ENCODE measurements around the gene DCBLD1.

Gene DCBLD1

DNA sequence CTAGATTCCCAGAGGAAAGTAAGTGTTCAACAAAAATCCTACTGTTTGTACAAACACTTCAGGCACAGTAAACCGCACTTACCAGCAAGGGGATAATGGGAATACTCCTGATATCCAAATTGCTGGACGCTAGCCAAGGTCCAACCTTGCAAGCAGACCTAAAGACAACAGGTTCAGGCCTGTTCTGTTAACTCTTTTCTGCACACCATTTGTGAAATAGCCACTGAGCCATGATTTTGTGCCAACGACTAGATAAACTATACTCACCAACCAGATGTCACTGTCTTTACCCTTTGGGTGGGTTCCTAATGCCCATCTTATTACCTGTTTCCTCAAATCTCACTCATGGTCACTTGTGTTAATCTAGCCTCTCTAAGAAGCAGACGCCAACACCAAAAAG lies 76.3 kb downstream of the DCBLD1 start:
- no peak for DNase-seq (ENCODE audit: low spot score)

GRCh38 chr6:117559299-117559698 lies 76.8 kb downstream of the DCBLD1 start:
- DNase-seq (ENCODE audit: low spot score): no peak

GRCh38 chr6:117561128-117561527 lies 78.7 kb downstream of the DCBLD1 start:
- no peak for DNase-seq (ENCODE audit: low spot score)

- DNase-seq (ENCODE audit: low spot score): no peak
Measured at GRCh38 chr6:117564681-117565080, 82.2 kb downstream of the DCBLD1 start.

DNA sequence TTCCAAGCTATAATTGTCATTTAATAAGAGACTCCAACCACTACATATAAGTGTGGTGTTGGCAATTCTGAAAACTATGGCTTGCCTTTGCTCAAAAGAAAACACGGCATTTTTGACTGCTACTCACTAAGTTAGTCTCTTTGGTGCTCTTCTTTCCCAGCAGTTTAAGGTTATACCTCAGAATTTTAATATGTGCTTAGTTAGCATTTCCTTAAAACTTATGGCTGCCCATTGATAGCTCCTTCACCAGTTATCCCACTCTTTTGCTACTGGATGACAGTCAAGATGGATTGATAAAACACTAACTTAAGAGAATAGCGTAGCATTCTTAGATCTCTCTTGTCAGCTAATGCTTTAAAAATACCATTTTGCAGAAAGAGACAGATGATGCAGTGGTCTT lies 85.8 kb downstream of the DCBLD1 start:
- DNase-seq (ENCODE audit: low spot score): no peak

DNA sequence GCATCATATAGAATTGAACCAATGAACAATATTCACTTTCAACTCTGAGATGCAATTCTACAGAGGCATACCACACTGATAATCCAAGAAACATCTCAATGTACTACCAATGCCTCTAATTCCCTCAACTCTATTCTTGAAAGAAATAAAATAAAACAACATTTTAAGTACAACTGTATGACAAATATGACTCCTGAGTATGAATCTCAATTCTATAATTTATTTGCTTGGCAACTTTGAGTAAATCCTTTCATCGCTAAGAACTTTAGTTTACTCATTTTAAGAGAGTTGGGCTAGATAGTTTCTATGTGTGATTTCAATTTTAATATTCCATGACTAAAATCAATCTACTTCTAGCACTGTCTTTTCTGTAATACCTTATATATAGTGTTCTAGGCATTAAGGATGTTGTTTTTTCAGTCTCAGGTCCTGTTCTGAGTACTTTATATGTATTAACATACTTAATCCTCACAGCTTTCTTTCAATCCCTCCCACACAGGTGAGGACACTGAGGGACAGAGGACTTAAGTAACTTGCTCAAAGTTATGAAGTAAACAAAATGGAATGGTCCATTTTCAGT lies 86.4 kb downstream of the DCBLD1 start:
- no peak for DNase-seq (ENCODE audit: low spot score)

GRCh38 chr6:117573006-117573680 lies 90.7 kb downstream of the DCBLD1 start:
- no peak for DNase-seq (ENCODE audit: low spot score)

- DNase-seq (ENCODE audit: low spot score): no peak
Measured at GRCh38 chr6:117574198-117574597, 91.7 kb downstream of the DCBLD1 start.

DNA sequence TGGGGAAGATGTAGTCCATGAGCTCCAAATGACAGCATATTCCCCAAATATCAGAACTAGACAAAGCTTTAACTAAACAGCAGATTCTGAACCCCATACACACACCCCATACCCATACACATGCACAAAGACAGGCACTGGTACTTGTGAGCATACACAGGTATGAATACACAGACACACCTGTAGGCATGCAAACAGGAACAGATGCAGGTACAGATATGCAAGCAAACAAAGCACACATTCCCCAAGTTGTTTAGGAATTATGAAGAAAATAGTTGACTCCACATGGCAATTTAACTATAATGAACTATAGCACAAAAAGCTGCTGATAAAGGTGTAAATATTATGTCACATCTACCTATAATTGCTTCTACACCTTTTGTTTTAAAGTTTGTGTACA lies 103.2 kb downstream of the DCBLD1 start:
- DNase-seq (ENCODE audit: low spot score): no peak

DNA sequence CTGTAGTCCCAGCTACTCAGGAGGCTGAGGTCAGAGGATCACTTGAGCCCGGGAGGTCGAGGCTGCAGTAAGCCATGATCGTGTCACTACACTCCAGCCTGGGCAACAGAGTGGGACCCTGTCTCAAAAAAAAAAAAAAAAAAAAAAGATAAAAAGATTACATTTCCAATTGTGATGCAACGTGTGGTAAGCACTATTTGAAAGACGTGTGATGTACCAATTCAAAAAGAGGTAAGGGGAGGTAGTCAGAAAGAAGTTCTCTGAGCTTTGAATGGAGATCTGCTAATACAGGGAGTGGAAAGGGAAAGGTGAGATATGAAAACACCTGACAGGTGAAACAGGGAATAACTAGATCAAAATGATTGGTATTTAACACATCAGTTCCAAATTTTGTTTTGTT lies 108.0 kb downstream of the DCBLD1 start:
- DNase-seq (ENCODE audit: low spot score): no peak

DNA sequence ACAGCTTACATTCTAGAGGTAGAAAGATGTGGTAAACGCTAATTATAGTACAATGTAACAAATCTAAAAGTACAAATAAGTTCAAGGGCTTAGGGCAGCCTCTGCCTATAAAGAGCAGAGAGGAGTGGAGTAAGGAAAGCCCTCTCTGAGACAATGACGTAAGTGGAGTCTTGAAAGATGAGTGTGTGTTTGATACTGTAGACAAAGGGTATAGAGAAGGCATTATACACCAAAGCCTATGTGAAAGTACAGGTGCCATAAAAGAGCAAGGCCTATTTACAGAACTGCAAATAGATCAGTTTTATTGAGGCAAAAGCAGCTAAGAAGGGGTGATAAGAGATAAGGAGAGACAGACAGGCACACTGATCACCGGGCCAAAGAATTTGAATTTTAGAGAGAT lies 108.9 kb downstream of the DCBLD1 start:
- no peak for DNase-seq (ENCODE audit: low spot score)

- no peak for DNase-seq (ENCODE audit: low spot score)
Measured at GRCh38 chr6:117592983-117593759, 110.7 kb downstream of the DCBLD1 start.

DNA sequence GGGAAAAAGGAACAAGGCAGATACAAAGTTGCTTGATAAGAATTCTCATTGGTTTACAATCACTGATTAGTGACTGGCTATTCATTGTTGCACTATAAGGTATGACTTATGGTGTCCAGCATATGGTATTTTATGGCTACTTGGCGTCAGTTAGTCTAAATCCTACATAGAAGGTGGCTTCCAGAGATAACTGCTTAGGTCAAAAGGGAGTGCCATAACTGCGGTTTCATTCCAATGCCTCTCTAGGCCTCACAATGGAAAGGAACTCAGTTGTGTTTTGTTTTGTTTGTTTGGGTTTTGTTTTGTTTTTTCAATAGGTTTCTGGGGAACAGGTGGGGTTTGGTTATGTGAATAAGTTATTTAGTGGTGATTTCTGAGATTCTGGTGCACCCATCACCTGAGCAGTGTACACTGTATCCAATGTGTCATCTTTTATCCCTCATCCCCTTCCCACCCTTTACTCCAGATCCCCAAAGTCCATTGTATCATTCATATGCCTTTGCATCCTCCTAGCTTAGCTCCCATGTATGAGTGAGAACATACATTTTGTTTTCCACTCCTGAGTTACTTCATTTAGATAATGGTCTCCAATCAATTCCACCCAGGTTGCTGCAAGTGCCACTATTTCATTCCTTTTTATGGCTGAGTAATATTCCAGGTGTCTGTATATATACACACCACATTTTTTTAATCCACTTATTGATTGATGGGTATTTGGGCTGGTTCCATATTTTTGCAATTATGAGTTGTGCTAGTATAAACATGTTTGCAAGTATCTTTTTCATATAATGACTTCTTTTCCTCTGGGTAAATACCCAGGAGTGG lies 112.8 kb downstream of the DCBLD1 start:
- DNase-seq (ENCODE audit: low spot score): no peak

- DNase-seq (ENCODE audit: low spot score): no peak
Measured at GRCh38 chr6:117597755-117598154, 115.3 kb downstream of the DCBLD1 start.
